Stimulated activated CD4-positive, alpha-beta T cell treated with anti-CD3 and anti-CD28 coated beads, Interleukin-15, amount 100 ng/mL, for 48 hours (primary cell): ENCODE measurements around the gene ANXA6.

Experiments used
- DNase-seq, 2 donors: peaks; one replicate each; pipeline ENCODE4 v3.0.0-alpha.2; 2020; ENCODE audit warnings: low read depth in 2 of 2

The ANXA6 gene

GRCh38 chr5:151101746-151102145, 55.8 kb downstream of the ANXA6 start:
- DNase-seq: no peak

- no peak for DNase-seq
Measured at GRCh38 chr5:151101151-151101550, 56.4 kb downstream of the ANXA6 start.

DNA sequence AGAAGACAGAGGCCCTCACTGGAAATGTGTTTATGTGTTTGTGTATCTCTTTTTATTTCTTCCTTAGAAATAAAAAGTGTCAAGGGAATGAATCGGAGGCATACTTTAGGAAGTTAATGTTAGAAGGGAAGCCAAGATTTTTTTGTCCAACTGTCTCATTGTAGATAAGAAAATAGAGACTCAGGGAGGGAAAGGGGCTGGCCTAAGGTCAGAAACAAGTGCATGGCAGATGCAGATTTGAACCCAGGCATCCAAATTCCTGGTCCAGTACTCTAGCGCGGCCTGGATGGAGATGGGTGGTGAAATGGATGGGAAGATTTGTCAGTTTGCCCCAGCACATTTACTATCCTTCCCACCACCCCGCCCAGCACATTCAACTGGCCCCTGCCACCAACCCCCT, 56.9 kb downstream of the ANXA6 start:
- no peak for DNase-seq

DNA sequence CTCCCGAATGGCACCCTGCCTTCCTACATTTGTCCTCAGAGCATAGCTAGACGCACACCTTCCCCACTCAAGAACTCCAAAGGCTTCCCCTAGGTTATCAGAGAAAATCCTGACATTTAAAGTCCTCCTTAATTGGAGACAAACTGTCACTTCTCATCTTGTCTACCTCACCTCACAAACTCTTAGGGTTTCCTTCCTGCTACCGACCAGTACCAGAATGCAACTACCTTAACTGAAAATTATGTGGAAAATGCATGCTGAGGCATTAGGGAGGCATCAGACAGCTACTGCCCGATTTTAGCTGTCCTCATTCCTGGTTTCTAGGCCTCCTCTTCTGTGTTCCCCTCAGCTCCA, 58.8 kb downstream of the ANXA6 start:
- DNase-seq: no peak

DNA sequence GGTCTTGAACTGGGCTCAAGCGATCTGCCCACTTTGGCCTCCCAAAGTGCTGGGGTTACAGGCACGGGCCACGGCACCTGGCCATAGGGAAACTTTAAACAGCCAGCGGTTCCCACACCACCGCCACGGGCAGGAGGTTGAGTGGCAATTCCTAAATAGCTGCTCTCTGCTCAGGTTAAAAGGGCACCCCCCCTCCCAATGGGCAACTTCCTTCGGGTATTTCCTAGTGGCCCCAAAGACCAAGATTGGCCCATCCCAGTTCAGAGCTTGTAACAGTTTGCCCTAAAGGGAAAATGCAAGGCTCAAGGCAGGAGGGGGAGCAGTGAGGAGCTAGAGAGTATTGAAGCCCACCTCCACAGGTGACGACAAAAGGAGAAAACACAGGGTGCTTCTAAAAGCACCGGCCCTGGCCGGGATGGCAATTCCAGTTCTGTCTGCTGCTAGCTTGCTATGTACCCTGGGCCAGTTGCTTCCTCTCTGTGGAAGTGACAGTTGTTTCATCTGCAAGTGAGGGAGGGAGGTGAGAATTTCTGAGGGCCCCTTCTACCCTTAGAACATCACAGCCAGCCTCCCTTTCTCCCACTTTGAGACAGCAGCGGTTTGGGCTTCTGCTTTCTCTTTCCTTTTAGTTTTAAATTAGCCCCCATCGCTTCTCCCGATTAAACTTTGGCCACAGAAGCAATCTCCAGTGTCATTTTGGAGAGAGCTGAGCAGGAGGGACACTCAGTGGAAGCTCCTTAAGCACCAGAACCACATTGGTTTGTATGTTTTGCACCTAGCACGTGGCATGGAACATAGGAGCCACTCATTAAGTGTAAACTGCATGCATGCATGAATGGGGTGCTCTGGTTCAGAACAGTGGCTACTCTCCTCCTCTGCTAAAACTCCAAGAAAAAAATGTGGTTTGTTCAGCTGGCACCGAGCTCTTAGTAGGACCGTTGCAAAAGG, 59.5 kb downstream of the ANXA6 start:
- no peak for DNase-seq

DNA sequence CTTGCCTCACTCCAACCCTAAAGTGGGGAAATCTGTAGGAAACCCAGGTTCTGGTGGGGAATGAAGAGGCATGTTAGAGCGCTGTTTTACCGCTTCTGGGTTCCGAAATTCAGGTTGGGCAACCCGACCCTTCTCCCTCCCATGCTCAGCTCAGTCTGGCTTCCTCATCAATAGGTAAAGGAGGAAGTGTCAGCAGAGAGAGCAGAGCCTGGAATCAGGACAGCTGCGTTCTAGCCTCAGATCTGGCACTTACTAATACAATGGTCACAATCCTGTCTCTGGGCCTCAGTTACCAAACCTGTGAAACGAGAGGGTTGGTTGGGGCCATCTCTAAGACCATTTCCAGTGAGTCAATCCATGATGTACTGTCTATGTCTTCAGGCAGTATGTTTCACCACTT, 60.5 kb downstream of the ANXA6 start:
- no peak for DNase-seq

GRCh38 chr5:151096001-151096373, 61.6 kb downstream of the ANXA6 start:
- DNase-seq: no peak

DNA sequence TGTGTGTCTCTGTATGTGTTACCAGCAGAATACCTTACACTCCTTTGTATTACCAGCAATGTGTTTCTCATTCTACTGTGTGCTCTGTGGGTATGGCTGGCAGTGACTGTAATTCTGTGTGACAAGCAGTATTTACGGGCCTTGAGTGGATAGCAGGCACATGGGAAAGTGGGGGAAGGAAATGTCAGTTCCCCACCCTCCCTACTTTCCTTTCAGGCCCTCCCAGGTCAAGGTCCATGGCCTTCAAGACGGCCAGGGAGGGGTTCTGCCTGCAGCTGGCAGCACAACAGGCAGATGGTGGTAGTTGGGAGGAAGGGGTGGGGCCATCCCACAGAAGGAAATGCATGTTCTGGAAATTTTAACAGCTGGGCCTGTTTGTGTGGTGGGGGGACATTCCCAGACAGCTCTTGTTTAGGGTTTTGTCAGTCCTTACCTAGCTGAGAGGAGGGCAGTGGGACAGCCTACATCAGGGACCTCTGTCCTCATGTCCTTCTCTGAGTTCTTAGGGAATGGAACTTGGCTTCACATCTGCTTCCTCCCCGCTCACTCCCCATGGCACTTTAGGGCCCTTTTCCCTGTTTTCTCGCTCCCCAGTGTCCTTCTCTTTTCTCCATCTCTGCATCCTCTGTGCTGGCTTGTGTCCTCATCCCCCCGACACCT, 62.1 kb downstream of the ANXA6 start:
- DNase-seq: no peak

- DNase-seq: no peak
Measured at GRCh38 chr5:151094852-151095245, 62.7 kb downstream of the ANXA6 start.

DNA sequence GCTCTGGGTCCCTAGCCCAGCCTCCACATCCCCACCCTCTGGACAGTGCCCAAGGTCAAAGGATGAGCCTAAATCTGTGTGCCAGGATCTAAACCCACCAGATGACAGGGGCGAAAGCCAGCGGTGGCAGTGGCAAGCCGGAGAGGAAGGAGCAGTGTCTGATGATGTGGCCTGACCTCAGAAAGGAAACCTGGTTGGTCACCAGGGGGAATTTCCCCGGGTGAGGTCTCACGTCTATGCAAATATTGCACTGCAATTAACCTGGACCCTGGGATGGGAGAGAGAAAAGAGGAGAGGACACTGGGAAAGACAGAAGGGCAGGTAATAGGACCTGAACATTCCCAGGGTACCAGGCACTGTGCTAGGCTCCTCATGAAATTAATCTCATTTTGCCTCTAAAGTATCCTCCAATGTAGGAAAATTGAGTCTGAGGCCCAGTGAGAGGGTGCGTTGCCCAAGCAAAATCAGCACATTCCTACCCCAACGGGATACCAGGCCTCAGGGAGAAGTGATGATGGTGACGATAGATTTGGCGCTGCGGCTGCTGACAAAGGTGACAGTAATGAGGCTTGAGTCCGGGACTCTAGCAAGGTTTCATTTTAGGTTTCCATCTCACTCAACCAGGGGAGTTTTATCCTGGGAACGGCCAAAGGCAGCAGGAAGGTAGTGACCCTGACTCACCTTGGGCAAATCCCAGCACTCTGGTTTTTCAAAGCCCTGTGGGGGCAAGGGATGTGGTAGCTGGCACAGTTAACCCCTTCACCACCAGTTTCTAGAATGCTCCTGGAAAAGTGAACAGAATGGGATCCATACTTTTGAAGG, 63.3 kb downstream of the ANXA6 start:
- peak in 1 of 2 donors; percentile 67 for DNase-seq

DNA sequence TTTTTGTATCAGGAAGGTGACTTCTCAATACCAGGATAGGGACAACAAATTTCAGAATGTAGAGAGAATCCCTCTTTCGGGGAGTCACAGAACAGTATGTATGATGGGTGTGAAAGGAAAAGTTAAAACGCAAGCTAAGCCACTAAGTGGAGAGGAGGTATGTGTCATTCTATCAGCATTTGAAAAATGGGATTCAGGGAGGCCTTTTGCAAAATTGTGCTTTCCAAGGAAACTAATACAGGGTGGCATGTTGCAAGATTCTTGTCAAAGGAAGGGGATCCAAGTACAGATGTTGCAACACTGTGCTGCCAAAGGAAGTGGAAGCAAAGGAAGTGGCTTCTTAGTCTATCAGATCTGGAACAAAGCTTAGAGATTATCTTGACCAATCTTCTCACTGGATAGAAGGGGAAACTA, 64.1 kb downstream of the ANXA6 start:
- DNase-seq: no peak

GRCh38 chr5:151092762-151093161, 64.8 kb downstream of the ANXA6 start:
- no peak for DNase-seq

DNA sequence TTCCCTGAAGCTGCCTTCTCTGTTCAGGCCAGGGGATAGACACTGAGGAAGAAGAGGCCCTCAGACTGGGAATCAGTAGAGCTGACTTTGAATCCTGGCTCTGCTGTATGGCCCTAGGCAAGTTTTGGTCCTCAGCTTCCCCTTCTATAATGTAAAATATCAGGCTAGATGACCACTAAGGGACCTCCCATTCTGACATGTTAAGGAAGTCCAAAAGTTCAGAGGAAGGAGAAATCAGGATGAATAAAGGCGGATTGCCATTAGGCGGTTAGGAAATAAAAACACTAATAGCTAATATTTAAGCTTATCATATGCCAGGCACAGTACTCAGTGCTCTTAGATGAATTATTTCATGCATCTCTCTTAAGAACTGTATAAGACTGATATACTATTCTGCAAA, 67.9 kb downstream of the ANXA6 start:
- no peak for DNase-seq

GRCh38 chr5:151088986-151089385, 68.6 kb downstream of the ANXA6 start:
- no peak for DNase-seq

DNA sequence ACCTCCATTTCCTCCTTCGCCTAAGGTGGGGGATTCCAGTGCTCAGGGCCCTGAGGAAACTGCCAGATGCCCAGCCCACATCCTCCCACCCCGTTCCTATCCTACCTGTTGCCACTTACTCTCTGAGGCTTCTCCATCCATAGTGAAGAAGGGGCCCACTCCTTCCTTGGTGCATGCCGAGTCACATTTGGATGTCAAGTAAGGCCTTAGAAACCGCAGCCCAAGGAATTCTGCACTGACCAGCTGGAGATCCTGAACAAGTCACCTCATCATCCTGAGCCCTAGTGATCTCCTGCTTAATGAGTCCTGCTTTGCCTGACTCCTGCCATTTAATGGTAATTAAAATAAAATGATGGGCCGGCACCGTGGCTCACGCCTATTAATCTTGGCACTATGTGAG, 70.1 kb downstream of the ANXA6 start:
- no peak for DNase-seq

GRCh38 chr5:151086905-151087360, 70.6 kb downstream of the ANXA6 start:
- peak in 1 of 2 donors; percentile 58 for DNase-seq

- DNase-seq: no peak
Measured at GRCh38 chr5:151086192-151086869, 71.2 kb downstream of the ANXA6 start.

DNA sequence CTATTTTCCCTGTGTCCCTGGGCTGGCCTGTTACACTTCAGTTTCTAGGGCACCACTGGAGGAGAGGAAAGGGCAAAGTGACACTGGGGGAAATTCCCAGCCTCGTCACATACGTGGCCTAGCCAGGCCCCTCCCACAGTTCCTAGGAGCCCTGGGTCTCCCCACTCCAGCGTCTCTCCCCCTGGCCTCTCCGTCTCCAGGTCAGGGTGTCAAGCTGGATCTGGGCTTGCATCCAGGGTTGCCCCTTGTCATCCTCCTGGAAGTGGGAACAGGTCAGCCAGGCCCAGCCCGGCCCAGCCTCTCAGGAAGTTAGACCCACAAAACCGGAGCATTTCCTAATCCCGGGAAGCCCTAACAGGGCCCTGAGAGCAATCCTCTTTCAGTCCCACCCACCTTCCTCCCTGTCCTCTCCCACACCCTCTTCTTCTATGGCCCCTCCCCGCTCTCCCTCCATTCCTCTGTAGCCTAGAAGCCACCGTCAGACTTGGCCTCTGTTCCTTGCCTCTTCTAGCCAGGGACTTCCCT, 72.0 kb downstream of the ANXA6 start:
- no peak for DNase-seq

DNA sequence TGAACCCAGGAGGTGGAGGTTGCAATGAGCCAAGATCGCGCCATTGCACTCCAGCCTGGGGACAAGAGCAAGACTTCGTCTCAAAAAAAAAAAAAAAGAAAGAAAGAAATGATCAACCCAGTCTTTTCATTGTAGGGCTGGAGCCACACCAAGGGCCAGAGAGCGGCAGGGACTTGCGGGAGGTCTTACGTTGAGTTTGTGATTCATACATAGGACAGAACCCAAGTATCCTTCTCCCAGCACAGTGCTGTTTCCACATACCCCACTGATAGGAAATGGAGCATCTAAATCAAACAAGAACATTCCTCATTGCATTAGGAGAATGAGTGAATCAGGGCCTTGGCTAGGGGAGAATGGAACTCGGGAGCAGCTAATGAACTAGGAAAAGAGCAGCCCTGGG, 73.2 kb downstream of the ANXA6 start:
- DNase-seq: no peak

DNA sequence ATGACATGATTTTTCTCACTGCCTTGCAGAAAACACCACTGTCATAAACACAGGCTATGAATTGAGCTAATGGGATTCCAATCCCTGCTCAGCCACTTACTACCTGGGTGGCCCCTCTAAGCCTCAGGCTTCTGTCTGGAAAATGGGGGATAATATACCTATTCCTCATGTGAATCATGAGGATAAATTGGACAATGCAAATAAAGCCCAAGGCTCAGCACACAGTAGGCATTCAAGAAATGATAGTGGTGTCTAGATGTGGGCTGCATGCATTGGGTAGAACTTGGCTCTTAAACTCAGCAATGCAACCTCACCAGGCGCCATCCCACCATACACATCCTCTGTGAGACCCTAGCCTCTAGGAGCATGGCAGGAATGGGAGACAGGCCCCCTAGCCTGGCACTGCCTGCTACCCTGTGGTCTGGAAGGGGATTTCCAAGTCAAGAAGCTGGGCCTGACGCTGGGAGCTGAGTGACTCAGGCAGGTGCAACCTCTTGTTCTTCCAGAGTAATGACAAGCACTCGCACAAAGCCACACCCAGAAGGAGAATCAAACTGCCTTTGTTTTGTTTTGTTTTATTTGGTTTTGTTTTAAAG, 74.4 kb downstream of the ANXA6 start:
- peak; percentile 64 to 67 for DNase-seq

GRCh38 chr5:151082282-151082902, 75.2 kb downstream of the ANXA6 start:
- DNase-seq: no peak
